Stimulated activated CD4-positive, alpha-beta T cell treated with anti-CD3 and anti-CD28 coated beads, Interleukin-4, amount 100 ng/mL, for 24 hours (primary cell): Measurements from ENCODE around the gene SETD1B.
"Not testable (repeated sequence)": the region's sequence is repeated elsewhere in the genome, so short reads cannot be mapped to it uniquely, and the experiment has no call there.

Experiments used
- DNase-seq: peaks from one replicate; pipeline ENCODE4 v3.0.0-alpha.2; 2020

SETD1B gene

GRCh38 chr12:121860257-121860656, 56.4 kb downstream of the SETD1B start:
- DNase-seq, result no peak

GRCh38 chr12:121860699-121861098, 56.9 kb downstream of the SETD1B start:
- not testable (repeated sequence) for DNase-seq

- DNase-seq, result no peak
Observed at GRCh38 chr12:121861636-121862254, 57.9 kb downstream of the SETD1B start.

GRCh38 chr12:121866331-121866730, 62.5 kb downstream of the SETD1B start:
- no peak for DNase-seq

GRCh38 chr12:121869229-121869628, 65.4 kb downstream of the SETD1B start:
- DNase-seq, result not testable (repeated sequence)

GRCh38 chr12:121871467-121871866, 67.7 kb downstream of the SETD1B start:
- DNase-seq, result no peak

GRCh38 chr12:121872546-121873215, 68.9 kb downstream of the SETD1B start:
- DNase-seq, result no peak

- DNase-seq, result no peak
Observed at GRCh38 chr12:121873216-121873569, 69.4 kb downstream of the SETD1B start.

GRCh38 chr12:121874071-121874470, 70.3 kb downstream of the SETD1B start:
- DNase-seq, result no peak

GRCh38 chr12:121875582-121875981, 71.8 kb downstream of the SETD1B start:
- no peak for DNase-seq

- not testable (repeated sequence) for DNase-seq
Observed at GRCh38 chr12:121876080-121876447, 72.3 kb downstream of the SETD1B start.
